Neuronal stem cell (in vitro differentiated cells): Measurements from ENCODE around the gene FOS.

Experiments used
- DNase-seq: peaks from one replicate; pipeline ENCODE4 v3.0.0-alpha.2; 2013; ENCODE audit warnings: low spot score
- H2AFZ ChIP-seq: one replicate; pipeline ENCODE4 v1.6.1; 2013; ENCODE audit warnings: mild to moderate bottlenecking, low read length, inconsistent platforms
- H2AK5ac ChIP-seq: 2 replicates; pipeline ENCODE4 v1.6.1; 2013; ENCODE audit warnings: low read depth, mild to moderate bottlenecking, inconsistent platforms, low read length, moderate library complexity, mixed read lengths
- H2BK120ac ChIP-seq: 2 replicates; pipeline ENCODE4 v1.6.1; 2013; ENCODE audit warnings: low read depth, mild to moderate bottlenecking, inconsistent platforms, low read length, moderate library complexity, mixed read lengths
- H2BK12ac ChIP-seq: one replicate; pipeline ENCODE4 v1.6.1; 2013; ENCODE audit warnings: low read length, inconsistent platforms
- H2BK15ac ChIP-seq: 2 replicates; pipeline ENCODE4 v1.6.1; 2013; ENCODE audit warnings: mild to moderate bottlenecking, low read length, inconsistent platforms, mixed read lengths
- H2BK5ac ChIP-seq: one replicate; pipeline ENCODE4 v1.6.1; 2013; ENCODE audit warnings: inconsistent platforms, mild to moderate bottlenecking, low read length, moderate library complexity
- H3K14ac ChIP-seq: one replicate; pipeline ENCODE4 v1.6.1; 2013; ENCODE audit warnings: low read length, inconsistent platforms
- H3K18ac ChIP-seq: 2 replicates; pipeline ENCODE4 v1.6.1; 2013; ENCODE audit warnings: low read length, inconsistent platforms
- H3K23ac ChIP-seq: 2 replicates; pipeline ENCODE4 v1.6.1; 2013; ENCODE audit warnings: low read depth, mild to moderate bottlenecking, mixed read lengths, low read length, inconsistent platforms; ENCODE audit not compliant: poor library complexity
- H3K27ac ChIP-seq: replicated peaks from 3 replicates; pipeline ENCODE4 v1.5.1; 2013; ENCODE audit warnings: low read length, inconsistent platforms
- H3K27me3 ChIP-seq, 3 experiments: 2 replicates each; pipeline ENCODE4 v1.6.1; 2013; ENCODE audit warnings: low read length in 3 of 3, mild to moderate bottlenecking in 2 of 3, inconsistent platforms in 1 of 3, low read depth in 1 of 3, mixed read lengths in 1 of 3, moderate library complexity in 1 of 3; ENCODE audit not compliant: control insufficient read depth in 3 of 3, insufficient read depth in 3 of 3
- H3K36me3 ChIP-seq, 2 donors: replicated peaks in 1 of 2; 2 replicates each; pipeline ENCODE4 v1.6.1; 2013; ENCODE audit warnings: low read length in 2 of 2; ENCODE audit not compliant: control insufficient read depth in 2 of 2, insufficient read depth in 2 of 2
- H3K4ac ChIP-seq: 2 replicates; pipeline ENCODE4 v1.6.1; 2013; ENCODE audit warnings: inconsistent platforms, mild to moderate bottlenecking, low read length, moderate library complexity
- H3K4me1 ChIP-seq, 2 donors: 1 replicate in 1 of 2; 2 replicates in 1 of 2; pipeline ENCODE4 v1.6.1; 2013; ENCODE audit warnings: low read length in 2 of 2, low read depth in 1 of 2; ENCODE audit not compliant: control insufficient read depth in 2 of 2, insufficient read depth in 1 of 2
- H3K4me2 ChIP-seq: one replicate; pipeline ENCODE4 v1.6.1; 2013; ENCODE audit warnings: mild to moderate bottlenecking, low read length, inconsistent platforms; ENCODE audit not compliant: insufficient read depth, poor library complexity, severe bottlenecking
- H3K4me3 ChIP-seq, 2 donors: 2 replicates each; pipeline ENCODE4 v1.5.1; 2013; ENCODE audit warnings: low read length in 2 of 2, mild to moderate bottlenecking in 2 of 2, inconsistent platforms in 1 of 2, moderate library complexity in 1 of 2
- H3K79me1 ChIP-seq: one replicate; pipeline ENCODE4 v1.6.1; 2013; ENCODE audit warnings: low read depth, mild to moderate bottlenecking, inconsistent platforms, low read length, moderate library complexity
- H3K9ac ChIP-seq: one replicate; pipeline ENCODE4 v1.6.1; 2013; ENCODE audit warnings: mild to moderate bottlenecking, low read depth, low read length, inconsistent platforms; ENCODE audit not compliant: poor library complexity
- H3K9me3 ChIP-seq, 2 donors: replicated peaks in 1 of 2; 2 replicates each; pipeline versions ENCODE3 to v1.6.1; 2013; ENCODE audit warnings: low read length in 2 of 2, mild to moderate bottlenecking in 2 of 2, inconsistent platforms in 1 of 2, low read depth in 1 of 2, mixed read lengths in 1 of 2, moderate library complexity in 1 of 2; ENCODE audit not compliant: control insufficient read depth in 2 of 2, insufficient read depth in 1 of 2
- H4K8ac ChIP-seq: one replicate; pipeline ENCODE4 v1.6.1; 2013; ENCODE audit warnings: low read depth, mild to moderate bottlenecking, inconsistent platforms, low read length, moderate library complexity
- H4K91ac ChIP-seq: one replicate; pipeline ENCODE4 v1.6.1; 2013; ENCODE audit warnings: low read length, low read depth, mild to moderate bottlenecking, inconsistent platforms; ENCODE audit not compliant: poor library complexity
- WGBS, 2 donors: extraction: QIAGEN DNeasy Blood & Tissue Kit; methylation state at CpG; one replicate each; pipeline ENCODE4 v1.1.7; 2013; ENCODE audit warnings: missing lambda C conversion rate in 2 of 2, mixed read lengths in 1 of 2; ENCODE audit not compliant: insufficient read length in 2 of 2, insufficient replicate concordance in 1 of 2; ENCODE audit errors: extremely low coverage in 2 of 2; 5-methylcytosine and 5-hydroxymethylcytosine counted together

The FOS gene

DNA sequence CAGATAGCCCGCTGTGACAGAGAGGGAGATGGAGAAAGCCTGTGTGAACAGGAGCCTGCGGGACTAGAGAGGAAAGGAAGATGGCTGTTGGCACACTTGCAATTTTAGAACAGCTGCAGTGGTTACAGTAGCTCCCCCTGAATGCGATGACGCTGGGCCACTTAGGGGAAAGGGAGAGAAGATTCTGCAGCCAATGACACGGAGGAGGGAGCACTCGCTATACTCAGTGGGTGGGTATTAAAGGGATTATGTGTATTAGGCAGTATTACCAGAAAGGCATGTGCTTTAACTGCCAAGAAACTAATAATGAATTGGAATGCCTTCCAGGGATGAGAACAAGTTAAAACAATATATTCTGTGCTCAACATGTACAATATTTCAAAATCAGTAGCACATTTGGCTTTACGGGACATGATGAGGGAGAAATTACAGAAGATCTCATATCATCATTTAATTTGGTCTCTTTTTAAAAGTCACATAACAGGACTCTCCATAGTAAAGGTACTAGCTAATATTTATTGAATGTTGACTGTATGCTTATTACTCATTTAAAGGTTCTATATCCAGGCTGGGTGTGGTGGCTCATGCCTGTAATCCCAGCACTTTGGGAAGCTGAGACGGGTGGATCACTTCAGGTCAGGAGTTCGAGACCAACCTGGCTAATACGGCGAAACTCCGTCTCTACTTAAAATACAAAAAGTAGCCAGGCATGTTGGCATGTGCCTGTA, 35.9 kb upstream of the FOS start:
- Histone ChIP-seq H3K27me3 (peaks cover 0 to 15% (median 0%) of the 10 kb centered on the region in 3 experiments), H2BK120ac (no peak overlapping the region), H4K91ac (no peak overlapping the region), H3K18ac (no peak overlapping the region), H3K23ac (no peak overlapping the region), H3K14ac (no peak overlapping the region), H3K4me3 (no peak overlapping the region), H2AK5ac (no peak overlapping the region), H2BK15ac (no peak overlapping the region), H2BK12ac (no peak overlapping the region), H3K27ac (no peak overlapping the region), H3K4ac (no peak overlapping the region), H3K79me1 (no peaks in the 10 kb centered on the region), H2AFZ (peak overlapping the region; percentile 36), H3K9ac (no peak overlapping the region), H3K36me3 (no peaks in the 10 kb centered on the region), H2BK5ac (no peak overlapping the region), H3K4me1 (peaks cover 5 to 12% of the 10 kb centered on the region in 2 donors), H4K8ac (no peak overlapping the region), H3K9me3 (no peaks in the 10 kb centered on the region), H3K4me2 (no peak overlapping the region)
- WGBS, 2 donors, result no CpG with 5 or more reads among the region's 12 CpGs
- DNase-seq, result no peak

- Histone ChIP-seq H3K4me2 (no peak overlapping the region), H3K79me1 (no peaks in the 10 kb centered on the region), H3K18ac (no peak overlapping the region), H3K4me1 (peaks cover 2 to 3% of the 10 kb centered on the region in 2 donors), H4K91ac (no peak overlapping the region), H3K14ac (no peak overlapping the region), H3K9ac (no peak overlapping the region), H3K27me3 (peaks cover 0 to 15% (median 0%) of the 10 kb centered on the region in 3 experiments), H3K4ac (no peak overlapping the region), H3K4me3 (no peak overlapping the region), H2BK120ac (no peak overlapping the region), H2BK15ac (no peak overlapping the region), H4K8ac (no peak overlapping the region), H3K9me3 (no peaks in the 10 kb centered on the region), H3K27ac (no peak overlapping the region), H2AK5ac (no peak overlapping the region), H3K23ac (no peak overlapping the region), H2BK5ac (no peak overlapping the region), H2AFZ (no peak overlapping the region), H3K36me3 (no peaks in the 10 kb centered on the region), H2BK12ac (no peak overlapping the region)
- DNase-seq, result no peak
- no CpG with 5 or more reads among the region's 5 CpGs for WGBS, 2 donors
Observed at GRCh38 chr14:75244121-75244520, 34.5 kb upstream of the FOS start.

- Histone ChIP-seq H3K9me3 (no peaks in the 10 kb centered on the region), H3K4me2 (no peak overlapping the region), H3K9ac (no peak overlapping the region), H3K36me3 (no peaks in the 10 kb centered on the region), H3K14ac (no peak overlapping the region), H3K4ac (no peak overlapping the region), H2BK12ac (no peak overlapping the region), H3K18ac (no peak overlapping the region), H3K27ac (no peak overlapping the region), H3K4me3 (no peak overlapping the region), H2AK5ac (no peak overlapping the region), H2BK15ac (no peak overlapping the region), H3K4me1 (peaks cover 0 to 2% of the 10 kb centered on the region in 2 donors), H2AFZ (no peak overlapping the region), H2BK120ac (no peak overlapping the region), H3K79me1 (no peaks in the 10 kb centered on the region), H2BK5ac (no peak overlapping the region), H4K8ac (no peak overlapping the region), H4K91ac (no peak overlapping the region), H3K27me3 (peaks cover 0 to 15% (median 0%) of the 10 kb centered on the region in 3 experiments), H3K23ac (no peak overlapping the region)
- no peak for DNase-seq
- no CpG with 5 or more reads among the region's 7 CpGs for WGBS, 2 donors
Observed at GRCh38 chr14:75246546-75247285, 31.9 kb upstream of the FOS start.

DNA sequence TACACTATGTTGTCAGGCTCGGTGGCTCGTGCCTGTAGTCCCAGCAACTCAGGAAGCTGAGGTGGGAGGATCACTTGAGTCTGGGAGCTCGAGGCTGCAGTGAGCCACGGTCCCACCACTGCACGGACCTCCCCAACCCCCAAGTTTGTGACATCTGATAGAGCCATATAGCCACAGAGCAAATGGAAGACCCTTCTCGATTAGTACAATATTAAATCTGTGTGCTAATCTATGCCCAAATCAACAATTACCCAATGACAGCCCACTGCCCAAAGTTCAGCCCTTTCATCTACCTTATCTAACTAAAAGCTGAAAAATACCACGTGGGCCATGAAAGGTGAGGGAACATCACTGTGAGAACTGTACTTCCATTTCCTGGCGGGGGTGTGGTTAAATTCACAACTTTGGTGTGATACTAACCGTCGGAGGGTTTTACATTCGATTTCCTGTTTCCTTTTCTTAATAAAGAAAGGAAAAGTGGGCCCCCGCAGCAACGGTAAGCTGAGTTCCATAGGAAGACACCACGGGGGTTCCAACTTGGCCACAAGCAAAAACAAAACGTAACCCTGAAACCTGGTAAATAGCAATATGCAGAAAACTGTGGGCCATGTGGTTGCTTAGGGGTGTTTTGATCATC, 31.2 kb upstream of the FOS start:
- no peak overlapping the region for H2AK5ac ChIP-seq
- H2BK120ac ChIP-seq, result no peak overlapping the region
- H3K4ac ChIP-seq, result no peak overlapping the region
- H3K23ac ChIP-seq, result no peak overlapping the region
- H3K4me2 ChIP-seq, result no peak overlapping the region
- H2BK5ac ChIP-seq, result no peak overlapping the region
- H3K9ac ChIP-seq, result no peak overlapping the region
- no peak overlapping the region for H4K91ac ChIP-seq
- no peaks in the 10 kb centered on the region for H3K36me3 ChIP-seq
- no CpG with 5 or more reads among the region's 15 CpGs for WGBS, 2 donors
- no peak overlapping the region for H3K18ac ChIP-seq
- no peaks in the 10 kb centered on the region for H3K79me1 ChIP-seq
- H3K9me3 ChIP-seq, result no peaks in the 10 kb centered on the region
- DNase-seq, result no peak
- no peak overlapping the region for H2BK15ac ChIP-seq
- no peak overlapping the region for H3K4me3 ChIP-seq
- no peak overlapping the region for H4K8ac ChIP-seq
- H3K14ac ChIP-seq, result no peak overlapping the region
- H3K27ac ChIP-seq, result no peak overlapping the region
- H2BK12ac ChIP-seq, result no peak overlapping the region
- H2AFZ ChIP-seq, result no peak overlapping the region
- peaks cover 0 to 15% (median 0%) of the 10 kb centered on the region in 3 experiments for H3K27me3 ChIP-seq
- peaks cover 0 to 2% of the 10 kb centered on the region in 2 donors for H3K4me1 ChIP-seq
